ENCODE data around the gene ZNF331. TPM values are rescaled to one million over a fixed set of nuclear protein-coding genes. Genes with fewer than 3 reads are reported as not detected.
A peak's percentile ranks its signal among the peaks of the same experiment; 100 is the strongest.

Gene ZNF331
- polyA plus RNA-seq, 2 donors, result 4.7 to 6.1 TPM

GRCh38 chr19:53553156-53553555 is 15.2 kb downstream of the ZNF331 start:
- Histone ChIP-seq H3K27me3 (ENCODE audit: control insufficient read depth in 1 of 2, insufficient read depth in 2 of 2, low read length in 2 of 2) (no peaks in the 10 kb centered on the region), H3K36me3 (ENCODE audit: control insufficient read depth in 2 of 2, insufficient read depth in 2 of 2, low read length in 1 of 2) (no peaks in the 10 kb centered on the region), H3K27ac (ENCODE audit: low read depth in 2 of 2, low read length in 1 of 2) (no peak overlapping the region), H3K4me3 (ENCODE audit: low read depth in 1 of 2, low read length in 2 of 2) (no peak overlapping the region), H3K9me3 (ENCODE audit: control insufficient read depth in 2 of 2, insufficient read depth in 1 of 2, low read depth in 1 of 2, low read length in 1 of 2) (peaks cover 0 to 2% of the 10 kb centered on the region in 2 donors), H3K4me1 (ENCODE audit: control insufficient read depth in 2 of 2, insufficient read depth in 2 of 2, low read length in 1 of 2) (peaks cover 0 to 3% of the 10 kb centered on the region in 2 donors)
- WGBS, 2 donors, result 83 to 87% methylated on average over 2 of the region's 2 CpGs

DNA sequence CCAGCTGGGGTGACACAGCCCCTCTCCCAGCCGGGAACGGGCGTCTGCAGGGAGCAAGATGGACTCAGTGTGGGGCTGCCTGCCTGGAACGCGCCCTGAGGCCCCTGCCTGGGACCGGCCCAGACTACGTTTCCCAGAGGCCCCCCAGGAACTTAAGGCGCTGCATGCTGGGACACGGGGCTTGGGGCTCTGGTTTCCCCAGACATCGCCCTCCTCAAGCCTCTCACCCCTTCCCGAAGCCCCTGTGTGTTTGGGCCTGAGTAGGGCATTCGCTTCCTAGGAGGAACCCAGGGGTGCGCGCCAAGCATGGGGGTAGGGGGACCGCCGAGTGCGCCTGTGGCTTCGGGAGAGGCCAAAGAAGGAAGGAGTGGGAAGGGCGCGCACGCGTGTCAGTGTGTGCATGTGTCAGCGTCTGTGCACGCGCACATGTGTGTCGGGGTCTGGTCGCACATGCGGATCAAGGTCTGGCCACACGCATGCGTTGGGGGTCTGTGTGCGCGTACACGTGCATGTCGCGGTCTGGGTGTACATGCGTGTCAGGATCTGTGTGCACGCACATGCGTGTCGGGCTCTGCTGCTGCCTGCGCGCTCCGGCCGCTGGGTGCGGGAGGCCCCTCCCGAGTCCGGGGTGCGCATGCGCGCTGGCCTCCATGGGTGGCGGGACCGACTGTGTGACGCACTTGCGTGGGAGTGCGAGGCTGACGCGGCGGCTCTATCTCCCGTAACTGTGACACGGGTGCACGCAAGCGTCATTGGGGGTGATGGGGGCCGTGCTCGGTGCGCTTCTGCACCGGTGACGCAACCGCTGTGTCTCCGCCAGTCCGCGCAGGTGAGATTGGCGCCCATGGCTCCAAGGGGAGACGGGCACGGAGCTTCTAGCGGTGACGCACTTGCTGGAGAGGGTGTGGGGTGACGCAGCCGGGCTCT is 16.2 kb downstream of the ZNF331 start:
- Histone ChIP-seq H3K27ac (ENCODE audit: low read depth in 2 of 2, low read length in 1 of 2) (peak overlapping the region; percentile 62 to 70), H3K27me3 (ENCODE audit: control insufficient read depth in 1 of 2, insufficient read depth in 2 of 2, low read length in 2 of 2) (no peaks in the 10 kb centered on the region), H3K36me3 (ENCODE audit: control insufficient read depth in 2 of 2, insufficient read depth in 2 of 2, low read length in 1 of 2) (no peaks in the 10 kb centered on the region), H3K9me3 (ENCODE audit: control insufficient read depth in 2 of 2, insufficient read depth in 1 of 2, low read depth in 1 of 2, low read length in 1 of 2) (peaks cover 0 to 2% of the 10 kb centered on the region in 2 donors), H3K4me1 (ENCODE audit: control insufficient read depth in 2 of 2, insufficient read depth in 2 of 2, low read length in 1 of 2) (peaks cover 0 to 3% of the 10 kb centered on the region in 2 donors), H3K4me3 (ENCODE audit: low read depth in 1 of 2, low read length in 2 of 2) (peak overlapping the region; percentile 37 to 72)
- 50 to 52% methylated on average over 77 of the region's 77 CpGs for WGBS, 2 donors

- no peaks in the 10 kb centered on the region for H3K27me3 ChIP-seq (ENCODE audit: control insufficient read depth in 1 of 2, insufficient read depth in 2 of 2, low read length in 2 of 2)
- peak overlapping the region; percentile 62 to 70 for H3K27ac ChIP-seq (ENCODE audit: low read depth in 2 of 2, low read length in 1 of 2)
- H3K9me3 ChIP-seq (ENCODE audit: control insufficient read depth in 2 of 2, insufficient read depth in 1 of 2, low read depth in 1 of 2, low read length in 1 of 2), result peaks cover 0 to 2% of the 10 kb centered on the region in 2 donors
- peaks cover 0 to 3% of the 10 kb centered on the region in 2 donors for H3K4me1 ChIP-seq (ENCODE audit: control insufficient read depth in 2 of 2, insufficient read depth in 2 of 2, low read length in 1 of 2)
- H3K36me3 ChIP-seq (ENCODE audit: control insufficient read depth in 2 of 2, insufficient read depth in 2 of 2, low read length in 1 of 2), result no peaks in the 10 kb centered on the region
- peak overlapping the region; percentile 37 to 72 for H3K4me3 ChIP-seq (ENCODE audit: low read depth in 1 of 2, low read length in 2 of 2)
- WGBS, 2 donors, result 47 to 60% methylated on average over 24 of the region's 24 CpGs
Measured at GRCh38 chr19:53554804-53555203, 16.9 kb downstream of the ZNF331 start.

- Histone ChIP-seq H3K9me3 (ENCODE audit: control insufficient read depth in 2 of 2, insufficient read depth in 1 of 2, low read depth in 1 of 2, low read length in 1 of 2) (peaks cover 0 to 2% of the 10 kb centered on the region in 2 donors), H3K36me3 (ENCODE audit: control insufficient read depth in 2 of 2, insufficient read depth in 2 of 2, low read length in 1 of 2) (no peaks in the 10 kb centered on the region), H3K27me3 (ENCODE audit: control insufficient read depth in 1 of 2, insufficient read depth in 2 of 2, low read length in 2 of 2) (no peaks in the 10 kb centered on the region), H3K4me3 (ENCODE audit: low read depth in 1 of 2, low read length in 2 of 2) (peak overlapping the region in 1 of 2 donors; percentile 72), H3K4me1 (ENCODE audit: control insufficient read depth in 2 of 2, insufficient read depth in 2 of 2, low read length in 1 of 2) (peaks cover 0 to 3% of the 10 kb centered on the region in 2 donors), H3K27ac (ENCODE audit: low read depth in 2 of 2, low read length in 1 of 2) (peak overlapping the region; percentile 38 to 62)
- WGBS, 2 donors, result 83 to 90% methylated on average over 12 to 13 of the region's 13 CpGs
Measured at GRCh38 chr19:53555352-53555751, 17.4 kb downstream of the ZNF331 start.

DNA sequence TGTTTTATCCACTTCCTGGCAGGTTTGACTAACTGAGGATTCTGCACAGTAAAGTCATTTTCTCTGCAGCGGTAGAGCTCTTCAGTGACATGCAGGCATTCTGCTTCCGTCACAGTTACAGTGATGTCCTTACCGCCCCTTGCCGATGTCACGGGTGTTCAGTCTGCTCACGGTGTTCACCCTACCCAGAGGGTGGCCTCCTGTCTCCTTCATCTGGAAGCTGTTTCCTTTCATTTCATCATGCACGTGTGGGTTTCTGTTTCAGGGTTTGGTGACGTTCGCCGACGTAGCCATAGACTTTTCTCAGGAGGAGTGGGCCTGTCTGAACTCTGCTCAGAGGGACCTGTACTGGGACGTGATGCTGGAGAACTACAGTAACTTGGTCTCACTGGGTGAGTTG is 33.4 kb downstream of the ZNF331 start:
- peaks cover 2 to 5% of the 10 kb centered on the region in 2 donors for H3K36me3 ChIP-seq (ENCODE audit: control insufficient read depth in 2 of 2, insufficient read depth in 2 of 2, low read length in 1 of 2)
- no peak overlapping the region for H3K4me3 ChIP-seq (ENCODE audit: low read depth in 1 of 2, low read length in 2 of 2)
- peaks cover 4 to 5% of the 10 kb centered on the region in 2 donors for H3K9me3 ChIP-seq (ENCODE audit: control insufficient read depth in 2 of 2, insufficient read depth in 1 of 2, low read depth in 1 of 2, low read length in 1 of 2)
- 94 to 95% methylated on average over 12 of the region's 12 CpGs for WGBS, 2 donors
- no peaks in the 10 kb centered on the region for H3K27me3 ChIP-seq (ENCODE audit: control insufficient read depth in 1 of 2, insufficient read depth in 2 of 2, low read length in 2 of 2)
- no peak overlapping the region for H3K27ac ChIP-seq (ENCODE audit: low read depth in 2 of 2, low read length in 1 of 2)
- H3K4me1 ChIP-seq (ENCODE audit: control insufficient read depth in 2 of 2, insufficient read depth in 2 of 2, low read length in 1 of 2), result no peaks in the 10 kb centered on the region

DNA sequence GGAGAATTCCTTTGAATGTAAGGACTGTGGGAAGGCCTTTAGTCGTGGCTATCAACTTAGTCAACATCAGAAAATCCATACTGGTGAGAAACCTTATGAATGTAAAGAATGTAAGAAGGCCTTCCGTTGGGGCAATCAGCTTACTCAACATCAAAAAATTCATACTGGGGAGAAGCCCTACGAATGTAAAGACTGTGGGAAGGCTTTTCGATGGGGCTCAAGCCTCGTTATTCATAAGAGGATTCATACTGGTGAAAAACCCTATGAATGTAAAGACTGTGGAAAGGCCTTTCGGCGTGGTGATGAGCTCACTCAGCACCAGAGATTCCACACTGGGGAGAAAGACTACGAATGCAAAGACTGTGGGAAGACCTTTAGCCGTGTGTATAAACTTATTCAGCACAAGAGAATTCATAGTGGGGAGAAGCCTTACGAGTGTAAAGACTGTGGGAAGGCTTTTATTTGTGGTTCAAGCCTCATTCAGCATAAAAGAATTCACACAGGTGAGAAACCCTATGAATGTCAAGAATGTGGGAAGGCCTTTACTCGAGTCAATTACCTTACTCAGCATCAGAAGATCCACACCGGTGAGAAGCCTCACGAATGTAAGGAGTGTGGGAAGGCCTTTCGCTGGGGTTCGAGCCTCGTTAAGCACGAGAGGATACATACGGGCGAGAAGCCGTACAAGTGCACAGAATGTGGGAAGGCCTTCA is 39.2 kb downstream of the ZNF331 start:
- Histone ChIP-seq H3K27ac (ENCODE audit: low read depth in 2 of 2, low read length in 1 of 2) (no peak overlapping the region), H3K36me3 (ENCODE audit: control insufficient read depth in 2 of 2, insufficient read depth in 2 of 2, low read length in 1 of 2) (peaks cover 14% of the 10 kb centered on the region in 2 donors), H3K9me3 (ENCODE audit: control insufficient read depth in 2 of 2, insufficient read depth in 1 of 2, low read depth in 1 of 2, low read length in 1 of 2) (peaks cover 7 to 26% of the 10 kb centered on the region in 2 donors), H3K4me1 (ENCODE audit: control insufficient read depth in 2 of 2, insufficient read depth in 2 of 2, low read length in 1 of 2) (no peaks in the 10 kb centered on the region), H3K4me3 (ENCODE audit: low read depth in 1 of 2, low read length in 2 of 2) (no peak overlapping the region), H3K27me3 (ENCODE audit: control insufficient read depth in 1 of 2, insufficient read depth in 2 of 2, low read length in 2 of 2) (no peaks in the 10 kb centered on the region)
- 95 to 96% methylated on average over 20 of the region's 20 CpGs for WGBS, 2 donors

GRCh38 chr19:53577968-53578367 is 40.0 kb downstream of the ZNF331 start:
- Histone ChIP-seq H3K36me3 (ENCODE audit: control insufficient read depth in 2 of 2, insufficient read depth in 2 of 2, low read length in 1 of 2) (peaks cover 14% of the 10 kb centered on the region in 2 donors), H3K9me3 (ENCODE audit: control insufficient read depth in 2 of 2, insufficient read depth in 1 of 2, low read depth in 1 of 2, low read length in 1 of 2) (peaks cover 7 to 26% of the 10 kb centered on the region in 2 donors)
- 97 to 98% methylated on average over 12 of the region's 12 CpGs for WGBS, 2 donors

GRCh38 chr19:53579518-53579917 is 41.6 kb downstream of the ZNF331 start:
- H3K27me3 ChIP-seq (ENCODE audit: control insufficient read depth in 1 of 2, insufficient read depth in 2 of 2, low read length in 2 of 2), result no peaks in the 10 kb centered on the region
- H3K36me3 ChIP-seq (ENCODE audit: control insufficient read depth in 2 of 2, insufficient read depth in 2 of 2, low read length in 1 of 2), result peaks cover 10 to 14% of the 10 kb centered on the region in 2 donors
- H3K9me3 ChIP-seq (ENCODE audit: control insufficient read depth in 2 of 2, insufficient read depth in 1 of 2, low read depth in 1 of 2, low read length in 1 of 2), result peaks cover 7 to 22% of the 10 kb centered on the region in 2 donors
- H3K27ac ChIP-seq (ENCODE audit: low read depth in 2 of 2, low read length in 1 of 2), result no peak overlapping the region
- no peaks in the 10 kb centered on the region for H3K4me1 ChIP-seq (ENCODE audit: control insufficient read depth in 2 of 2, insufficient read depth in 2 of 2, low read length in 1 of 2)
- WGBS, 2 donors, result 90 to 96% methylated on average over 2 of the region's 2 CpGs
- no peak overlapping the region for H3K4me3 ChIP-seq (ENCODE audit: low read depth in 1 of 2, low read length in 2 of 2)

More at GRCh38 chr19:53577968-53578367, 40.0 kb downstream of the ZNF331 start:
- no peak overlapping the region for H3K27ac ChIP-seq (ENCODE audit: low read depth in 2 of 2, low read length in 1 of 2)
- H3K4me3 ChIP-seq (ENCODE audit: low read depth in 1 of 2, low read length in 2 of 2), result no peak overlapping the region
- no peaks in the 10 kb centered on the region for H3K27me3 ChIP-seq (ENCODE audit: control insufficient read depth in 1 of 2, insufficient read depth in 2 of 2, low read length in 2 of 2)
- no peaks in the 10 kb centered on the region for H3K4me1 ChIP-seq (ENCODE audit: control insufficient read depth in 2 of 2, insufficient read depth in 2 of 2, low read length in 1 of 2)
